Measurements from ENCODE around the gene GNL1.
A peak's percentile ranks its signal among the peaks of the same experiment; 100 is the strongest.

The GNL1 gene

GRCh38 chr6:30568245-30568644 is 12.0 kb upstream of the GNL1 start:
- DNase-seq, result peak; percentile 64

GRCh38 chr6:30565772-30566171 is 9.5 kb upstream of the GNL1 start:
- DNase-seq, result no peak

GRCh38 chr6:30564114-30564513 is 7.8 kb upstream of the GNL1 start:
- DNase-seq, result no peak

GRCh38 chr6:30562470-30563425 is 6.5 kb upstream of the GNL1 start:
- no peak for DNase-seq

- no peak for DNase-seq
Observed at GRCh38 chr6:30560930-30561329, 4.6 kb upstream of the GNL1 start.

- no peak for DNase-seq
Observed at GRCh38 chr6:30557683-30557981, 1.3 kb upstream of the GNL1 start.

- peak; percentile 94 for DNase-seq
Observed at GRCh38 chr6:30556906-30557682, 805 bp upstream of the GNL1 start, which contains the start of gene PRR3. Gene PRR3, plus strand, starts transcription at chr6:30557295. Its CDS starts 50 bp downstream, at chr6:30557345.

- DNase-seq, result no peak
Observed at GRCh38 chr6:30555816-30556065, 548 bp downstream of the GNL1 start.

GRCh38 chr6:30554962-30555815 is 1.1 kb downstream of the GNL1 start:
- DNase-seq, result no peak

- DNase-seq, result no peak
Observed at GRCh38 chr6:30554404-30554803, 1.9 kb downstream of the GNL1 start.

- no peak for DNase-seq
Observed at GRCh38 chr6:30548375-30548774, 7.9 kb downstream of the GNL1 start.

GRCh38 chr6:30547454-30547853 is 8.8 kb downstream of the GNL1 start:
- DNase-seq, result no peak

- peak; percentile 74 for DNase-seq
Observed at GRCh38 chr6:30544666-30545272, 11.5 kb downstream of the GNL1 start.

- DNase-seq, result no peak
Observed at GRCh38 chr6:30543821-30544220, 12.5 kb downstream of the GNL1 start.

- DNase-seq, result no peak
Observed at GRCh38 chr6:30542915-30543314, 13.4 kb downstream of the GNL1 start.

GRCh38 chr6:30542404-30542725 is 13.9 kb downstream of the GNL1 start:
- DNase-seq, result no peak

GRCh38 chr6:30541515-30542403 is 14.5 kb downstream of the GNL1 start:
- peak; percentile 83 for DNase-seq

- DNase-seq, result no peak
Observed at GRCh38 chr6:30537931-30538330, 18.4 kb downstream of the GNL1 start.

GRCh38 chr6:30533460-30534294 is 22.6 kb downstream of the GNL1 start:
- peak; percentile 52 for DNase-seq

GRCh38 chr6:30530014-30530413 is 26.3 kb downstream of the GNL1 start:
- no peak for DNase-seq

- peak; percentile 86 for DNase-seq
Observed at GRCh38 chr6:30529349-30529875, 26.9 kb downstream of the GNL1 start.

Measured in activated CD4-positive, alpha-beta T cell treated with anti-CD3 and anti-CD28 coated beads, Interleukin-2, Interleukin-6, amounts not matched to agents 100 ng/mL and 50 ng/mL, durations not matched to agents 16 hours and 8 hours (primary cell).